ENCODE measurements around the gene COL13A1. TPM values are rescaled to one million over a fixed set of nuclear protein-coding genes. Genes with fewer than 3 reads are reported as not detected.

COL13A1 gene
- total RNA-seq, 1 donor from 2014 or later = 0.86 TPM

DNA sequence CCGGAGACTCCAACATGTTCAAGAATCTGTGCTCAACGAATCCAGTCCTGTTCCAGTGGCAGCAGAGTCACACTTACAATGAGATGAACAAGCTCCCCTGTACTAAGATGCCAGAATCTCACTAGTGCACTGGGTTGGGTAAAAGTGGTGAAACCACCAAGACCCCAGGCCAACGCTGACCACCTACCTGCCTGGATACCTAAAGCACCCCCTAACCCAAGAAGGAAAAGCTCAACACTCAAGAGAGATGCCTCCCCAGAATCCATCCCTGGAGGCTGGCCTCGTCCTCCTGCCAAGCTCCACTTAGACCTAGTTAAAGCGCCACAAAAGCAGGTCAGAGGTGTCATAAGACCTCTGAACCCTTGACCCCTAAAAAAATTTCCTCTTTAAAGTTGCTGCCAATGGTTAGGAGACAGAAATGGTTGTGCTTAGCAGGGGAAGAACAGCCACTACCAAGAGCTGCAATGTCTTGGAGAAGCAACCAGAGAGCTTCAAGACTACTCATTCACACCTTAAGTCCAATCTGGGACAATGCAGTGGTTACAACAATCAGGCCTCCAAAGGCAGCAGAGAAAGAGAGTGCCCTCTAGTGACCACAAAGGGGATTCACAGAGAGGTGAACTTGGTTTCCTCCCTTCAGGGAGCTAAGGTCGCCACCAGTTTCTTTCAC, 156.3 kb downstream of the COL13A1 start:
- H3K36me3 Mint-ChIP-seq (ENCODE audit: low read depth, unreplicated experiment) = no peaks in the 10 kb centered on the region
- H3K9ac ChIP-seq (ENCODE audit: low read length) = no peak overlapping the region
- H3K27ac Mint-ChIP-seq (ENCODE audit: unreplicated experiment) = peak overlapping the region; percentile 19
- no peaks in the 10 kb centered on the region for H4K20me1 ChIP-seq (ENCODE audit: insufficient read depth, low read length)
- H3K9me3 Mint-ChIP-seq (ENCODE audit: unreplicated experiment) = no peaks in the 10 kb centered on the region
- no peak overlapping the region for H3K4me2 ChIP-seq (ENCODE audit: low read length)
- H3K27me3 Mint-ChIP-seq (ENCODE audit: low read depth, unreplicated experiment) = peaks cover 58% of the 10 kb centered on the region
- H3K36me3 ChIP-seq (ENCODE audit: insufficient read depth, low read length) = no peaks in the 10 kb centered on the region
- no peaks in the 10 kb centered on the region for H3K9me3 ChIP-seq (ENCODE audit: insufficient read depth, low read depth, low read length)
- FAIRE-seq = peak; percentile 76
- no peak overlapping the region for H3K27ac ChIP-seq (ENCODE audit: low read depth, low read length)
- H3K4me1 Mint-ChIP-seq (ENCODE audit: low read depth, unreplicated experiment) = peaks cover 3% of the 10 kb centered on the region
- no peaks in the 10 kb centered on the region for H3K4me1 ChIP-seq (ENCODE audit: insufficient read depth, low read length)
- no peaks in the 10 kb centered on the region for H3K27me3 ChIP-seq (ENCODE audit: insufficient read depth, low read length)
- H3K4me3 ChIP-seq (ENCODE audit: insufficient read depth, low read depth, low read length) = no peak overlapping the region
- no peak overlapping the region for H3K4me3 Mint-ChIP-seq (ENCODE audit: unreplicated experiment)
- no peaks in the 10 kb centered on the region for H3K79me2 ChIP-seq (ENCODE audit: insufficient read depth, low read length)
- TF ChIP-seq, protein P1, sequence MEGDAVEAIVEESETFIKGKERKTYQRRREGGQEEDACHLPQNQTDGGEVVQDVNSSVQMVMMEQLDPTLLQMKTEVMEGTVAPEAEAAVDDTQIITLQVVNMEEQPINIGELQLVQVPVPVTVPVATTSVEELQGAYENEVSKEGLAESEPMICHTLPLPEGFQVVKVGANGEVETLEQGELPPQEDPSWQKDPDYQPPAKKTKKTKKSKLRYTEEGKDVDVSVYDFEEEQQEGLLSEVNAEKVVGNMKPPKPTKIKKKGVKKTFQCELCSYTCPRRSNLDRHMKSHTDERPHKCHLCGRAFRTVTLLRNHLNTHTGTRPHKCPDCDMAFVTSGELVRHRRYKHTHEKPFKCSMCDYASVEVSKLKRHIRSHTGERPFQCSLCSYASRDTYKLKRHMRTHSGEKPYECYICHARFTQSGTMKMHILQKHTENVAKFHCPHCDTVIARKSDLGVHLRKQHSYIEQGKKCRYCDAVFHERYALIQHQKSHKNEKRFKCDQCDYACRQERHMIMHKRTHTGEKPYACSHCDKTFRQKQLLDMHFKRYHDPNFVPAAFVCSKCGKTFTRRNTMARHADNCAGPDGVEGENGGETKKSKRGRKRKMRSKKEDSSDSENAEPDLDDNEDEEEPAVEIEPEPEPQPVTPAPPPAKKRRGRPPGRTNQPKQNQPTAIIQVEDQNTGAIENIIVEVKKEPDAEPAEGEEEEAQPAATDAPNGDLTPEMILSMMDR (IDR thresholded peaks at IDR 0.05; ENCODE audit: insufficient read depth, low read depth, low read length) = peak; percentile 93
- TF ChIP-seq EZH2 (IDR thresholded peaks at IDR 0.05; ENCODE audit: insufficient read depth, low read length) = no peak
- DNase-seq (ENCODE audit: low read depth) = peak; percentile 16
- no peak overlapping the region for H2AFZ ChIP-seq (ENCODE audit: low read depth, low read length)

DNA sequence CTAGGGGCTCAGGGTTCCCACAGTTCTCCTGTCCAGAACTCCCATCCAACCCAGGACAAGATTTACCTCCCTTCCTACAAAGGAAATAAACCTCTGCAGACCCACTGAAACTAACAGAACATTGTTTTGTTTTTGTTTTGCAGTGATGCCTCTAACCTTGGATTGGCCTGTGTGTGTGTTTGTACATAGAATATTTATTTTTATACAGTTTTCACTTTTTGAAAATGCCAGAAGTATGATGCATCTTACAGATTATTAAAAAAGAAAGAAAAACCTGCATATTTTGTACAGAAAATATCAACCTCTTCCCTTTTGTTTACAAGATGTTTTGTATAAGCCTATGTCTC, 156.8 kb downstream of the COL13A1 start:
- no peaks in the 10 kb centered on the region for H3K9me3 Mint-ChIP-seq (ENCODE audit: unreplicated experiment)
- no peaks in the 10 kb centered on the region for H4K20me1 ChIP-seq (ENCODE audit: insufficient read depth, low read length)
- H3K4me1 ChIP-seq (ENCODE audit: insufficient read depth, low read length) = no peaks in the 10 kb centered on the region
- H3K36me3 Mint-ChIP-seq (ENCODE audit: low read depth, unreplicated experiment) = no peaks in the 10 kb centered on the region
- H3K27ac Mint-ChIP-seq (ENCODE audit: unreplicated experiment) = peak overlapping the region; percentile 19
- no peak overlapping the region for H3K4me3 ChIP-seq (ENCODE audit: insufficient read depth, low read depth, low read length)
- no peaks in the 10 kb centered on the region for H3K27me3 ChIP-seq (ENCODE audit: insufficient read depth, low read length)
- FAIRE-seq = no peak
- H3K4me3 Mint-ChIP-seq (ENCODE audit: unreplicated experiment) = no peak overlapping the region
- TF ChIP-seq, protein P1 (IDR thresholded peaks at IDR 0.05; ENCODE audit: insufficient read depth, low read depth, low read length) = no peak
- no peak for TF ChIP-seq EZH2 (IDR thresholded peaks at IDR 0.05; ENCODE audit: insufficient read depth, low read length)
- H3K79me2 ChIP-seq (ENCODE audit: insufficient read depth, low read length) = no peaks in the 10 kb centered on the region
- peaks cover 3% of the 10 kb centered on the region for H3K4me1 Mint-ChIP-seq (ENCODE audit: low read depth, unreplicated experiment)
- H3K27me3 Mint-ChIP-seq (ENCODE audit: low read depth, unreplicated experiment) = peaks cover 58% of the 10 kb centered on the region
- no peak overlapping the region for H3K27ac ChIP-seq (ENCODE audit: low read depth, low read length)
- DNase-seq (ENCODE audit: low read depth) = no peak
- H2AFZ ChIP-seq (ENCODE audit: low read depth, low read length) = no peak overlapping the region
- no peak overlapping the region for H3K4me2 ChIP-seq (ENCODE audit: low read length)
- H3K9me3 ChIP-seq (ENCODE audit: insufficient read depth, low read depth, low read length) = no peaks in the 10 kb centered on the region
- H3K36me3 ChIP-seq (ENCODE audit: insufficient read depth, low read length) = no peaks in the 10 kb centered on the region
- no peak overlapping the region for H3K9ac ChIP-seq (ENCODE audit: low read length)

DNA sequence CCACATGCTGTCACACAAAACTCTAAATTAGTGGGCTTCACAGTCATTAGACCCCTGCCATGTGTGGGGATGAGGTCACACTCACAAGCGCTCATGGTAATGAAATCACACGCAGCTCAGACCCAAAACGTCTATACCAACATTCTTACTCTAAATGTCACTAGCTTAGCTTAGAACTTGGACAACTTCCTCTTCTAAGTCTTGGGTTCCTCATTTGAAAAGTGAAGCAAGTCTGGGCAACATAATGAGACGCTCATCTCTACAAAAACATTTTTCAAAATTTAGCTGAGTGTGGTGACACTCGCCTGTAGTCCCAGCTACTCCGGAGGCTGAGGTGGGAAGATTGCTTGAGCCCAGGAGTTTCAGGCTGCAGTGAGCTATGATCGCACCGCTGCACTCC, 158.2 kb downstream of the COL13A1 start:
- Histone ChIP-seq H4K20me1 (ENCODE audit: insufficient read depth, low read length) (no peaks in the 10 kb centered on the region), H3K4me1 (ENCODE audit: insufficient read depth, low read length) (no peaks in the 10 kb centered on the region), H2AFZ (ENCODE audit: low read depth, low read length) (no peak overlapping the region), H3K9me3 (ENCODE audit: insufficient read depth, low read depth, low read length) (no peaks in the 10 kb centered on the region), H3K79me2 (ENCODE audit: insufficient read depth, low read length) (no peaks in the 10 kb centered on the region), H3K27ac (ENCODE audit: low read depth, low read length) (no peak overlapping the region), H3K36me3 (ENCODE audit: insufficient read depth, low read length) (no peaks in the 10 kb centered on the region), H3K4me2 (ENCODE audit: low read length) (no peak overlapping the region), H3K27me3 (ENCODE audit: insufficient read depth, low read length) (no peaks in the 10 kb centered on the region), H3K4me3 (ENCODE audit: insufficient read depth, low read depth, low read length) (no peak overlapping the region), H3K9ac (ENCODE audit: low read length) (no peak overlapping the region)
- Mint-ChIP-seq H3K27ac (ENCODE audit: unreplicated experiment) (no peak overlapping the region), H3K4me3 (ENCODE audit: unreplicated experiment) (no peak overlapping the region), H3K27me3 (ENCODE audit: low read depth, unreplicated experiment) (peaks cover 58% of the 10 kb centered on the region), H3K4me1 (ENCODE audit: low read depth, unreplicated experiment) (peaks cover 3% of the 10 kb centered on the region), H3K36me3 (ENCODE audit: low read depth, unreplicated experiment) (no peaks in the 10 kb centered on the region), H3K9me3 (ENCODE audit: unreplicated experiment) (no peaks in the 10 kb centered on the region)
- no peak for FAIRE-seq
- DNase-seq (ENCODE audit: low read depth) = no peak
- no peak for TF ChIP-seq EZH2 (IDR thresholded peaks at IDR 0.05; ENCODE audit: insufficient read depth, low read length)
- TF ChIP-seq, protein P1 (IDR thresholded peaks at IDR 0.05; ENCODE audit: insufficient read depth, low read depth, low read length) = no peak

All from astrocyte (in vitro differentiated cells and primary cell).